Measurements from ENCODE around the gene SLC25A29.
A peak's percentile ranks its signal among the peaks of the same experiment; 100 is the strongest.

Gene SLC25A29

DNA sequence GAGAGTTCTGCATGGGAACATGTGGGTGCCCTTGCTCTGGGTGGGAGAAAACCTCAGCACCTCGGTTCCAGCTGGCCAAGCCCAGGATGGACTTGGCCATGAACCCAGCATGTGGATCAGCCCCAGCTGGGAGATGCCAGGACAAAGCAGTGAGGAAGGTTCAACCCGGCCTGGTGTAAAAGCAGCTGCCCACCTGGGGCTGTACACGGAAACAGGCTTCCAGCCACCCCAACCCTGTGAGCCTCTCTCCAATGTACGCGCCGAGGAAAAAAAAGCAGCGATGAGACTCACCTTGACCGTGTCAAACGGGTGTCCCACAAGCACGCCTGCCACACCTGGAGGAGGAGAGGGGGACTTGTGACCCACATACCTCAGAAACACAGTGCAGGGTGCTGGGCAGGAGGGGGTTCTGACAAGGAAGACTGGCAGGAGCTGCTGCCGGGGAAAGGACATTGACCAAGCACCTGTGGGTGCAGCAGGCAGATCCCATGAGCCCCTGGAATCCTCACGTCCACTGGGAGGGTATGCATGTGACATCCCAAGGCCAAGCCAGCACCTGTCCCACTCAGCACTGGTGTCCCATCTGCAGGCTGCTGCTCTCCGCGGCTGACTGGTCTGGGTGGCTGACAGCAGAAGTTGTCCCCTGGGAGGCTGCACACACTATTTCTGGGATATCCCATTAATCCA is 7.5 kb downstream of the SLC25A29 start:
- H3K27ac ChIP-seq (ENCODE audit: extremely low read depth, low read depth, low read length): no peak overlapping the region
- ChIA-PET POLR2A (no interaction called here), CTCF (interaction anchor here (1.0 to 5.8 kb wide), 2 partner anchors 13 to 79 kb away, joined by 4 to 30 read pairs; no protein-coding TSS in a partner anchor)
- H3K36me3 ChIP-seq (ENCODE audit: control insufficient read depth in 2 of 2, insufficient read depth in 1 of 2, low read length in 2 of 2): peaks cover 0 to 6% of the 10 kb centered on the region in 2 experiments; a peak in 2 of 3 replicates
- no peak overlapping the region for H3K4me3 ChIP-seq (ENCODE audit: low read depth, low read length)
- TF ChIP-seq ZNF146 (tag by site-specific recombination; IDR thresholded peaks at IDR 0.05) (no peak), ZNF2 (tag by site-specific recombination; IDR thresholded peaks at IDR 0.05) (no peak), ZNF610 (tag by site-specific recombination; IDR thresholded peaks at IDR 0.05; ENCODE audit: borderline replicate concordance) (no peak), ZNF664 (tag by site-specific recombination; IDR thresholded peaks at IDR 0.05) (no peak), ZNF621 (tag by site-specific recombination; IDR thresholded peaks at IDR 0.05) (no peak), ZNF792 (tag by site-specific recombination; IDR thresholded peaks at IDR 0.05) (no peak), ZSCAN16 (tag by site-specific recombination; IDR thresholded peaks at IDR 0.05) (no peak), ZNF174 (tag by site-specific recombination; IDR thresholded peaks at IDR 0.05) (no peak), ZNF248 (tag by site-specific recombination; IDR thresholded peaks at IDR 0.05) (no peak), ZBTB20 (tag by site-specific recombination; IDR thresholded peaks at IDR 0.05) (no peak), ZBTB7A (tag by site-specific recombination; IDR thresholded peaks at IDR 0.05; ENCODE audit: low read depth) (no peak), ZNF354C (tag by site-specific recombination; IDR thresholded peaks at IDR 0.05; ENCODE audit: borderline replicate concordance, low read depth) (no peak), ZNF138 (tag by site-specific recombination; IDR thresholded peaks at IDR 0.05; ENCODE audit: borderline replicate concordance) (no peak), REPIN1 (tag by site-specific recombination; IDR thresholded peaks at IDR 0.05; ENCODE audit: low read depth) (no peak)
- TF ChIP-seq, protein P1, sequence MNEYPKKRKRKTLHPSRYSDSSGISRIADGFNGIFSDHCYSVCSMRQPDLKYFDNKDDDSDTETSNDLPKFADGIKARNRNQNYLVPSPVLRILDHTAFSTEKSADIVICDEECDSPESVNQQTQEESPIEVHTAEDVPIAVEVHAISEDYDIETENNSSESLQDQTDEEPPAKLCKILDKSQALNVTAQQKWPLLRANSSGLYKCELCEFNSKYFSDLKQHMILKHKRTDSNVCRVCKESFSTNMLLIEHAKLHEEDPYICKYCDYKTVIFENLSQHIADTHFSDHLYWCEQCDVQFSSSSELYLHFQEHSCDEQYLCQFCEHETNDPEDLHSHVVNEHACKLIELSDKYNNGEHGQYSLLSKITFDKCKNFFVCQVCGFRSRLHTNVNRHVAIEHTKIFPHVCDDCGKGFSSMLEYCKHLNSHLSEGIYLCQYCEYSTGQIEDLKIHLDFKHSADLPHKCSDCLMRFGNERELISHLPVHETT (tag by site-specific recombination; IDR thresholded peaks at IDR 0.05): no peak
- TF ChIP-seq, protein P2, sequence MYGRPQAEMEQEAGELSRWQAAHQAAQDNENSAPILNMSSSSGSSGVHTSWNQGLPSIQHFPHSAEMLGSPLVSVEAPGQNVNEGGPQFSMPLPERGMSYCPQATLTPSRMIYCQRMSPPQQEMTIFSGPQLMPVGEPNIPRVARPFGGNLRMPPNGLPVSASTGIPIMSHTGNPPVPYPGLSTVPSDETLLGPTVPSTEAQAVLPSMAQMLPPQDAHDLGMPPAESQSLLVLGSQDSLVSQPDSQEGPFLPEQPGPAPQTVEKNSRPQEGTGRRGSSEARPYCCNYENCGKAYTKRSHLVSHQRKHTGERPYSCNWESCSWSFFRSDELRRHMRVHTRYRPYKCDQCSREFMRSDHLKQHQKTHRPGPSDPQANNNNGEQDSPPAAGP (tag by site-specific recombination; IDR thresholded peaks at IDR 0.05): no peak
- no peaks in the 10 kb centered on the region for H3K9me3 ChIP-seq (ENCODE audit: control insufficient read depth, insufficient read depth, low read depth, low read length)
- H3K4me1 ChIP-seq (ENCODE audit: control insufficient read depth, insufficient read depth, low read length): no peaks in the 10 kb centered on the region

DNA sequence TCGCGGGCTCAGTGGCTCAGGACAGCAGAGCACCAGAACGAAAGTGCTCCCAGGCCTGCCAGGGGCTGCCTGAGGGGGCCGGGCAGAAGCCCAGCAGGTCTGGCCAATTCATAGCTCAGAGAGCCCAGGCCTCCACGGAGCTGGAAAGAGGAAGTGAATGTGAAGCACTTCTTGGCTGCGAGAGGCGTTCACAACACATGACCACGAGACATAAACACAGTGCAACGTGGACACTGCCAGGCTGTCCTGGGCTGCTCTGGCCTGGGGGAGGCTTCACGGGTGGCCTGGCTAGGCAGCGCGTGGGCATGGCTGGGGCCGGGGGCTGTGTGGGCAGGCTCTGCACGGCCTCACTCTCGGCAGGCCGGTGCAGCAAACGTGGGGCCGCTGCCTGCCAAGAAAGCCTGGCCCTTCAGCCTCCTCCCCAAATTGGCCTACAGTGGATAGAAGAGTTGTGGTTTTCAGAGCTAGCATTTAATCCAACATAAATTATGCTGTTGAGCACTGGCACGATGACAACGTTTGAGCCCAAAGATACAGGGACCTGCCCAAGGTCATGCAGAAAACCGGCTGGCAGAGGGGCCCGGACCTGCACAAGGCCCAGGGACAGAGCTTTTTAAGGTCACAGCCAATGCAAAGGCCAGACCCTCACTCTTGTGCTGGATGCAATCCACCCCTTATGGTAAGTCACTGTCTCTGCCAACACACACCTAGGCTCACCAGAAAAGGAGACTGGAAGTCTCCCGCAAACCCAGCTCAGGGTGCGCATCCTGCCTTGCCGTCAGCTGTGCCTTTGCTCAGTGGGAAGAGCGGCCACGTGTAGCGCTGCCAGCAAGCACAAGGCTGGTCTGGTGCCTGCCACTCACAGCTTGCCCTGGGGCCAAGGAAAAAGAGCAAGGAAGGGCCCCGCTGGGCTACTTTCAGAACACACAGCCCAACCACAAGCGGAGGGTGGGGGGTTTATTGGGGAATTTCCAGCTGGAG is 8.6 kb downstream of the SLC25A29 start:
- H3K4me1 ChIP-seq (ENCODE audit: control insufficient read depth, insufficient read depth, low read length): no peaks in the 10 kb centered on the region
- H3K36me3 ChIP-seq (ENCODE audit: control insufficient read depth in 2 of 2, insufficient read depth in 1 of 2, low read length in 2 of 2): peaks cover 0 to 8% of the 10 kb centered on the region in 2 experiments; a peak in 2 of 3 replicates
- H3K9me3 ChIP-seq (ENCODE audit: control insufficient read depth, insufficient read depth, low read depth, low read length): no peaks in the 10 kb centered on the region
- CTCF ChIA-PET: interaction anchor here (1.0 to 5.8 kb wide), 2 partner anchors 12 to 80 kb away, joined by 4 to 30 read pairs; no protein-coding TSS in a partner anchor
- TF ChIP-seq ZSCAN30 (tag by site-specific recombination; IDR thresholded peaks at IDR 0.05) (0 out of 2 replicates have a peak, but pooled peaks have one; percentile 18), PRDM1 (tag by site-specific recombination; IDR thresholded peaks at IDR 0.05) (no peak), SP7 (tag by site-specific recombination; IDR thresholded peaks at IDR 0.05) (peak; percentile 44; the same call in 1 of the 2 replicates), ZNF660 (tag by site-specific recombination; IDR thresholded peaks at IDR 0.05) (no peak), ZBTB8A (tag by site-specific recombination; IDR thresholded peaks at IDR 0.05) (peak; percentile 27; the same call in 1 of the 2 replicates), ZBTB1 (tag by site-specific recombination; IDR thresholded peaks at IDR 0.05) (no peak), ZNF600 (tag by site-specific recombination; IDR thresholded peaks at IDR 0.05) (no peak), ZNF747 (tag by site-specific recombination; IDR thresholded peaks at IDR 0.05) (no peak), KLF8 (tag by site-specific recombination; IDR thresholded peaks at IDR 0.05) (no peak), EGR2 (tag by site-specific recombination; IDR thresholded peaks at IDR 0.05; ENCODE audit: low read depth) (peak; percentile 53), ZFHX2 (tag by site-specific recombination; conservative IDR thresholded peaks at IDR 0.05) (peak; percentile 82)
- TF ChIP-seq, protein P3, sequence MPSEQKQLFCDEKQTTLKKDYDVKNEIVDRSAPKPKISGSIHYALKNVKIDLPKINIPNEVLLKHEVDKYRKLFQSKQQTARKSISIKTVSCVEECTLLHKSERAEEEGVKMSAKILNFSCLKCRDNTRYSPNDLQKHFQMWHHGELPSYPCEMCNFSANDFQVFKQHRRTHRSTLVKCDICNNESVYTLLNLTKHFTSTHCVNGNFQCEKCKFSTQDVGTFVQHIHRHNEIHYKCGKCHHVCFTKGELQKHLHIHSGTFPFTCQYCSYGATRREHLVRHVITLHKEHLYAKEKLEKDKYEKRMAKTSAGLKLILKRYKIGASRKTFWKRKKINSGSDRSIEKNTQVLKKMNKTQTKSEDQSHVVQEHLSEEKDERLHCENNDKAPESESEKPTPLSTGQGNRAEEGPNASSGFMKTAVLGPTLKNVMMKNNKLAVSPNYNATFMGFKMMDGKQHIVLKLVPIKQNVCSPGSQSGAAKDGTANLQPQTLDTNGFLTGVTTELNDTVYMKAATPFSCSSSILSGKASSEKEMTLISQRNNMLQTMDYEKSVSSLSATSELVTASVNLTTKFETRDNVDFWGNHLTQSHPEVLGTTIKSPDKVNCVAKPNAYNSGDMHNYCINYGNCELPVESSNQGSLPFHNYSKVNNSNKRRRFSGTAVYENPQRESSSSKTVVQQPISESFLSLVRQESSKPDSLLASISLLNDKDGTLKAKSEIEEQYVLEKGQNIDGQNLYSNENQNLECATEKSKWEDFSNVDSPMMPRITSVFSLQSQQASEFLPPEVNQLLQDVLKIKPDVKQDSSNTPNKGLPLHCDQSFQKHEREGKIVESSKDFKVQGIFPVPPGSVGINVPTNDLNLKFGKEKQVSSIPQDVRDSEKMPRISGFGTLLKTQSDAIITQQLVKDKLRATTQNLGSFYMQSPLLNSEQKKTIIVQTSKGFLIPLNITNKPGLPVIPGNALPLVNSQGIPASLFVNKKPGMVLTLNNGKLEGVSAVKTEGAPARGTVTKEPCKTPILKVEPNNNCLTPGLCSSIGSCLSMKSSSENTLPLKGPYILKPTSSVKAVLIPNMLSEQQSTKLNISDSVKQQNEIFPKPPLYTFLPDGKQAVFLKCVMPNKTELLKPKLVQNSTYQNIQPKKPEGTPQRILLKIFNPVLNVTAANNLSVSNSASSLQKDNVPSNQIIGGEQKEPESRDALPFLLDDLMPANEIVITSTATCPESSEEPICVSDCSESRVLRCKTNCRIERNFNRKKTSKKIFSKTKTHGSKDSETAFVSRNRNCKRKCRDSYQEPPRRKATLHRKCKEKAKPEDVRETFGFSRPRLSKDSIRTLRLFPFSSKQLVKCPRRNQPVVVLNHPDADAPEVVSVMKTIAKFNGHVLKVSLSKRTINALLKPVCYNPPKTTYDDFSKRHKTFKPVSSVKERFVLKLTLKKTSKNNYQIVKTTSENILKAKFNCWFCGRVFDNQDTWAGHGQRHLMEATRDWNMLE (tag by site-specific recombination; conservative IDR thresholded peaks at IDR 0.05; ENCODE audit: low read depth): no peak
- POLR2A ChIA-PET: no interaction called here
- no peak overlapping the region for H3K4me3 ChIP-seq (ENCODE audit: low read depth, low read length)
- H3K27ac ChIP-seq (ENCODE audit: extremely low read depth, low read depth, low read length): no peak overlapping the region
